GM19455 (cell line): ENCODE data around the gene EPHA6.
"Not testable (repeated sequence)": the region's sequence is repeated elsewhere in the genome, so short reads cannot be mapped to it uniquely, and the experiment has no call there.

Source experiments
- ATAC-seq: cut with Tn5 transposase; IDR thresholded peaks from one replicate; pipeline ENCODE4 v1.9.1; 2021; ENCODE audit not compliant: unreplicated experiment

EPHA6 gene

DNA sequence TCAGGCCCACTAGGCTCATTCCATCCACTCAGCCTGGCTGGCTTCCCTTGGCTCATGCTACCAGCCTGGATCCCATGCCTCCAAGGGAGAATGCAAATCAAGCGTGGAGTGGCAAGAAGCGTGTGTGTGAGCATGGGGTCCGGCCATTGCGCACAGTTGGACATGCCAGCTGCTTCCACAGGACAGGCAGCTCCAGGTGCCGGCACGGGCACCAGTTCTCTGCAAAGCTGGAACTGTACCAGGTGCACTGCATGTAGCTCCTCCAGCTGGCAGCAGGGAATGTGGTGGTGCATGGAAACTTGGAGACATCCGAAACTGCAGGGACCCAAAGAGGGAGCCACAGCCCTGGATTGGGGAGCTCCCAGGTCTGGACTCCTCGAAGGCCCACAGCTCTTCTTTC lies 449.8 kb downstream of the EPHA6 start:
- ATAC-seq = no peak

DNA sequence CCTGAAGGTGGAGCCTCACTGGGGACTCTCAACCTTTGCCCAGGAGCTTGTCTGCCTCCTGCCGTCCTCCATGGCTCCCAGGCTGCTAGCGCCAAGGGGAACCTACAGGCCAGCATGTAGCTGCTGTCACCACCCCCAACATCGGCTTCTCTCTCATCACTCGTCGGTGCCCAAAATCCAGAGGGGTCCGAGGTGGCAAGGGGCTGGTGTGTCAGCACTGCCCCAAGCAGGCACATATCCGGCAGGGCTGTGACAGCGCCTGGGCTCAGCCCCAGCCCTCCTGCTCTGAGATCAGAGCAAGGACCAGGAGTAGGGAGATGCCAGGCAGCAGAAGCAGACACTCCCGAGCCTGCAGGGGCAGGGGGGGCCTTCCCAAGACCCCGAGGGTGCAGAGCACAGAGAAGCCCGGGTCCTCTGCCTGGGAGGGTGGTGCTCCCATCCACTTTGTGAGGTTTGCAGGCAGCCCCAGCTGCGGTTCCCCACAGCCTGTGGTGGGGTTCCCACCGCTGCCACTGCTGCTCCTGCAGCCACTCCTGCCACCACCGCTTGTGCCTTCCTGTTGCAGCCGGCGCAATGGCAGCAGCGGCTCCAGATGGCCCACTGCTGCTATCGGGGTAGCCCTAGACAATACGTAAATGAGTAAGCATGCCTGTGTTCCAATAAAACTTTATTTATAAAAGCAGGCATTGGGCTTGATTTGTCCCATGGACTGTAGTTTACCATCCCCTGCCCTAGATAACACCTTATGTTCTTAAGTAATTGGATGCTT lies 451.0 kb downstream of the EPHA6 start:
- ATAC-seq = no peak

DNA sequence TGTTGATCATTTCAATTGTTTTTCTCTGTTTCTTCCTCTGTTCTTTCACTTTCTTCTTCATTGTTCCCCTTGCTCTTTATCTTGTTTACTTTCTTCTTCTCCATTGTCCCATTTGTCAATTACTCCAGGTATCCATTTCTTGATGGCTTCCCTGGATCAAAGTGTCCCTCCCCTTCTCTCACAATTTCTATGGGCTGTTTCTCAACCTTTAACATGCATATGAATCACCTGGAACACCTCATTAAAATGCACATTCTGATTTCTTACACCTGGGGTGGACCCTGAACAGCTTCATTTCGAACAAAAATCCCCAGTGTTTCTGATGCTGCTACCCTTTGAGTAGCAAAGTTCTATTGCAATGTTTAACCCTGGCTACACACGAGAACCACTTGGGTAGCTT lies 454.8 kb downstream of the EPHA6 start:
- no peak for ATAC-seq

DNA sequence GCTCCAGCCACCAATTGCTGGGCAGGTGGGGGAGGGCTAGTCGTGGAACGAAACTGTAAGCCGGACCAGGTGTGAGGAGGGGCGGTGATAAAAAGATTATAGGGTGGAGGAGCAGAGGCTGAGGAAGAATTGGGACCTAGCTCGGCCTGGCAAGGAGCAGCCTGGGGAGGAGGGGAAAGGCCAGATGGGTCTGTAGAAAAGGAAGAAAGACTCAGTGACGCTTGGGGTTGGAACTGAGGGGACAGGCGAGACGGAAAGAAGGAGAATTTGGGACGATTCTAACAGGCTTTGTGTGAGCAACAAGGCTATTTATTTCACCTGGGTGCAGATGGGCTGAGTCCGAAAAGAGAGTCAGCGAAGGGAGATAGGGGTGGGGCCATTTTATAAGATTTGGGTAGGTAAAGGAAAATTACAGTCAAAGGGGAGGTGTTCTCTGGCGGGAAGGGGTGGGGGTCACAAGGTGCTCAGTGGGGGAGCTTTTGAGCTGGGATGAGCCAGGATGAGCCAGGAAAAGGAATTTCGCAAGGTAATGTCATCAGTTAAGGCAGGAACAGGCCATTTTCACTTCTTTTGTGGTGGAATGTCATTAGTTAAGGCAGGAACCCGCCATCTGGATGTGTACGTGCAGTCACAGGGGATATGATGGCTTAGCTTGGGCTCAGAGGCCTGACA lies 462.6 kb downstream of the EPHA6 start:
- not testable (repeated sequence) for ATAC-seq

DNA sequence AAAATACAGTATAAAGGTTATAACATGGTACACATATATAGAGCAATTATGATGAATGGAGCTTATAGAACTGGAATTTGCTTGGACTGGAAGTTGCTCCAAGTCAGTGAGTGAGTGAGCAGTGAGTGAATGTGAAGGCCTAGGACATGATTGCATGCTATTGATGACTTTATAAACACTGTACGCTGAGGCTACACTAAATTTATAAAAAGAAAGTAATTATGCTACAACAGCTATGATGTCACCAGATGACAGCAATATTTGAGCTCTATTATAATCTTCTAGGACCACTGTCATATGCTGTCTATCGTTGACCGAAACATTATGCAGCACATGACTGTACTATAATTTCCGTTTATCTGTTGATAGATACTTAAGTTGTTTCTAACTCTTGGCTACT lies 463.3 kb downstream of the EPHA6 start:
- no peak for ATAC-seq

DNA sequence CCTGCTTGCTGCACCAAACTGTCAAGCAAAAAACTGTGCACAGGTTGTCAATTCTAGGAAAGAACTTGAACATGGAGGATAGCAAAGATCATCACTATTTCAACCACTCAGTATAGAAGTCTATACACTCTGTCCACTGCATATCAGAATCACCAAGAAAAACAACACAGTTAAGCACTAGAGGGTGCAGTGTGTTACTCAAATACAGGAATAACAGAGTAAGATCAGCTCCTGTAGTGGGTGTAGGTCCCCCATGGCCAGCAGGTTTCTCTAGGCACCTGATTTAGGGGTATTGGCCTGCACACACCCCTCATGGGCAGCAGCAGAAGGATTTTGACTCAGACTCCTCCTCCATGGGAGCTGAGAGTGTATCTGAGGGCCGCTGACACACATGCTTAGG lies 464.1 kb downstream of the EPHA6 start:
- no peak for ATAC-seq

DNA sequence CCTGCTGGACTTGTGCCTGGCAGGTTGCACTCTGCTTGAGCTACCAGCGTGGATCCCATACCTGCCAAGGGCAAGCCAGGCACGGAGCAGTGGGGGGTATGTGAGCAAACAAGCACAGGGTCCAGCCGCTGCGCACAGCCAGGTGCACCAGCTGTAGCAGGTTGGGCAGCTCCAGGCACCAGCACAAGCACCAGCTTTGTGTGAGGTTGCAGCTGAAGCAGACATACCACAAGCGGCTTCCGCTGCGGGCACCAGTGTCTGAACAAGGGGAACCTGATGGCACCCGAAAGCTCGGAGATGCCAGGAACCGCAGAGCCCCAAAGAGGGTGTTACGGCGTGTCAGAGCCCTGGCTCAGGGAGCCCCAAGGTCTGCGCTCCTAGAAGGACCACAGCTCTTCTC lies 477.5 kb downstream of the EPHA6 start:
- no peak for ATAC-seq

DNA sequence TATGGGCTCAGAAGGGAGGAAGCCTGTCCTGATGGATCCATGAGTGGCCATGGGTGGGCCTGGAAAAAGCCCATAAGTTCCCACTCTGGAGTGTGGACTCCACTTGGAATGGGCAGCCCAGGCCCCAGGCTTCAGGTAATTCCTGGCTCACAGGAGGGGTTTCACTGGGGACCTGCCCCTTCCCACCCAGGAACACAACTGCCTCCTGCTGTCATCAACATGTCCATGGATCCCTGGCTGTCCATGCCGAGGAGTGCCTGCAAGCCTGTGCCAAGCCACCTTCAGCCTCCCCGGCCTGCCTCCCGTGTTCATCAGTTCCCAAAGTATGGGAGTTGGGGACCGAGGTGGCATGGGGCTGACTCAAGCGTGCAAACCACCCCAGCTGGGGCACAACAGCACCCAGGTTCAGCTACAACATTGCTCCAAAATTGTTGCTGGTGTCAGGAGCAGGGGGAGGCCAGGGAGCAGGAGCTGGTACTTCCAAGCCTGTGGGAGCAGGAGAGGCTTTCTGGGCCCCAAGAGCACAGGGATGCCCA lies 479.3 kb downstream of the EPHA6 start:
- ATAC-seq = no peak

DNA sequence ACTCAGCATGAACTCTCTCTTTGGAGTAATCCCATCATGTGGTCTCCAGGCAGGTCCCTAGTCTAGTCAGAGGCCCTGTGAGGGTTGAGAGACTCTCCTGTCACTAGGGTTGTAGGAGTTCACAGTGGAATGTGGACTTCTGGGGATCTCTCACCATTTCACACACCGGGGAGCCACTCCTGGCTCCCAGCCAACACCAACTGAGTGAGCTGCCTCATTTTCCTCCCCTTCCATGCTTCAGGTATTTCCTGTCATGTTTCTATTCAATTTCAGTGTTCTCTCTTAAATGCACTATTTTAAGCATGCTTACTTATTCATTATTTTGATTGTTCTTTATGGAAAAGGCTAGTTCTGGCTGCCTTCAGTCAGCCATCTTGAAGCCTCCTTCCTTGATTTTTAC lies 482.6 kb downstream of the EPHA6 start:
- ATAC-seq = no peak

DNA sequence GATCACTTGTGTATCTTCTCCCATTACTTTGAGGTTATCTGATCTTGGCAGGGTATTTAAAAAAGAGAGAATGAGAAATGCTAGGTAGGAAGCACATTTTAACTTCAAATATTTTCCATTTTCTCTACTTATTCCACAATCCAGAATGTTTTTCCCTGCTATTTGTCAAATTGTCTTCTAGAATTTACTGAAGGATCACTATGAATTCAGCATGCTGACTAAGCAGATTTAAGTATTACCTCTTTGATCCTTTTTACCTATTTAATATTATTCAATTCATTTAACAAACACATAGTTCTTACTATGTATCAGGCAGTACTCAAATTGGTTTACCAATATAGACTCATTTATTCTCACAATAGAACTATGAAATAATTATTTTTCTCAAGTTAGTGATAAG lies 486.7 kb downstream of the EPHA6 start:
- ATAC-seq = no peak

DNA sequence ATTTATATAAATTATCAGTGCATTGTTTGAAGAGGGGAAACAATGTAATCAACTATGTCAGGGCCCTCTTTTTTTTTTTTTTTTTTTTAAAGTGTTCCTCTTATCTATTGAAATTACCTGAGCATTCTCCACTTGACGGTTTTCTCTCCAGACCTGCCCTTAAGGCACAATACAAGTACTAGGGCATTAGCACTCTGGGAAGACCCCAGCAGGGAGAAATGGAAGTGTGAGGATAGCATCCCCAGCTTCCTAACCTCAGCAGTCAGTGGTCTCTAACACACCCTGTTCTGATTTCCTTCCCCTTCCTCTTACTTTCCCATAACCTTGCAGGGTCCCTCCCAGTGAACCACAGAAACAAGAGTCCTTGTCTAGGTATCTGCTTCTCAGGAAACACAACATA lies 491.8 kb downstream of the EPHA6 start:
- no peak for ATAC-seq

DNA sequence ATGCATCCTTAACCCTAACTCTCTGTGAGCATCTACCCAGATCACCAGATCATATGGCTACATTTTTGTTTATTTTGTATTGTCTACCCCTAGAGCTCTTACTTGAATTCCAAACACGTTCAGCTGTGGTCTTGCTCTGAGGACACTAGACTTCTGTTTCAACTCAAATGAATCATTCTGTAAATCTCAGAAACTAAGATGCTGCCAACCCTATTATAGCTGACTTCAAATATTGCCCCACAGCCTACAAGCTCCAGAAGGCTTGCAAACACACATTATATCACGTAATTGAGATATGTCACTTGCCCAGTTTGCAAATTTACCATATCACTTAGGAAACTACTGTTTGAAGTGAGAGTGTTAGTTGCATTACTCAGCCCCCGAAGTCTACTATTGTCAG lies 524.0 kb downstream of the EPHA6 start:
- ATAC-seq = no peak

DNA sequence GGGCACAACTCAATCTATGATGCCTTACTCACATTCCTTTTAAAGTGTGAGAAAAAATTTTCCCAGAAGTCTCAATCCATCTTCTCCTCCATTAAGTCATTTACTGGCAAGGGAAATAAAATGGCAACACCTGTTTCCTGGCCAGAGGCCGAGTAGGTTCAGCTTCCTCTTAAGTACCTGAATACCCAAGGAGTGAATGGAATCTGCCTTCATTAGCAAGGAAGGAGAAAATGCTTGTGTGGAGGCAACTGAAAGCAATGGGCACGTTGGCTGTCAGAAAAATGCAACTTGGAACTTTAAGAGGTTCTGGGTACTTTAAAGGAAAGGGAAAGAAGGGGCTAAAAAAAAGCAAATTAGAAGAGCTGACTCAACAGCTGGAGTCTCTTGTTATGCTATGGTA lies 526.5 kb downstream of the EPHA6 start:
- no peak for ATAC-seq

DNA sequence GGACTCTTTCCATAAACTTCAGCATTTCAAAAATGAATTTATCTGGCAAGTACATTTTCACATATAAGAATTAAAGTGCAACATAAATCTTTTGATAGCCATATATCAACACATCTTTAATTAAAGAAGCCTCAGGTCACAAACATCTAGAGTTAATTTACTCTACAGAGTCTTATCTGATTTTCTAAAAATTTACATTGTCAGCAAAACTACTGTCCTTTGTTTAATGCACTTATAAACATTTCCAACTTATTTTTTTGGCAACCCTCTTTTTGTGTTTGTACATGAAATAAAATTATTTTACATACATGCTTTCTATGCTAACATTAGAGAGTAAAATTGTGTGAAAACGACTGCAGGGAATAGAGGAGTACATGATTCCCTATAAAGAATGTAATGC lies 533.4 kb downstream of the EPHA6 start:
- no peak for ATAC-seq

DNA sequence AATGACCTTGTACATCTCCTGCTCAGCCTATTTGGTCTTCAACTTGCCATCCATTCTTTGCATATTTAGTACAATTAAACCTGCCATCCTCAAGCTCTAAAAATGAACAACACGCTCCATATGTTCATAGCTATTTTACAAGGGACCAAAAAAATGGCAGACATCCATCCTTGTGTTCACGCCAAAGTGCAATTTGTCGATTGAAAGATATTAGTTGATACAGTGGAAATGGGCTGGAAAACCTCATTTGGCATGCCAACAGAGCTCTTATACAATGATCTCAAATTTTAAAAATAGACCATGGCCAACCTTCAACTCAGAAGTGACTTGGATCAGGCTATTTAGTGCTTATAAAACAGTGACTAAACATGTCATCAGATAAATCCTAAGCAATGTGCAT lies 536.6 kb downstream of the EPHA6 start:
- ATAC-seq = no peak

DNA sequence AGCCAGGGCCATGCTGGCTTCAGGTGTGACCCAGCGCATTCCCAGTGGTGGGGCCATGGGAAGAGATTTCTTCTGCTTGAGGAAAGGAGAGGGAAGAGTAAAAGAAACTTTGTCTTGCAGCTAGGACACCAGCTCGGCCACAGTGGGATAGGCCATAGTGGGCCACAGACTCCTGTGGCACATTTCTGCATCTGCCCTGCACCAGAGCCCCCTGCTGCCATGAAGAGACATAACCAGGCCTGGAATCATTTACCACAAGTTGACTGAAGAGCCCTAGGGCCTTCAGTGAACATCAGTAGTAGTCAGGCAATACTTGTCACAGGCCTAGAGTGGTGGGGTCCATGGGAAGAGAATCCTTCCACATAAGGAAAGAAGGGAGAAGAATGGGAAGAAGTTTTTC lies 538.8 kb downstream of the EPHA6 start:
- no peak for ATAC-seq

DNA sequence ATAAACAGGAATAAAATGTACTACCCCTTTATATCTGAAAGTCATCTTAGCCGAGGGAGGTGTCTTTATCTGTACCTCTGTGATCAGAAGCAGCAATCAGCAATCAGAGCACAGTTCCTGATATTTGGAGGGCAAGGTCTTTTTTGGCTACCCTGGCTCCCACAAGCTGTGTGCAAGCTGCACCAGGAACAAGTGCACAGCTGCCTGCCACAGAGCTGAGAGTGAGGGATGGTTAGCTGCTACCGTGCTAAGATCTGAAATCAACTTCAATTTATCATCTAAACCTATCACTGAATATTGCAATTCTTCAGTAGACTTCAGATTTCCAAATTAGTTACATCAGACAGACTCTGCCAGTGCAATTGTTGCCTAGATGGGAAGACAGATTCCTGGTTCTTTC lies 545.6 kb downstream of the EPHA6 start:
- no peak for ATAC-seq

DNA sequence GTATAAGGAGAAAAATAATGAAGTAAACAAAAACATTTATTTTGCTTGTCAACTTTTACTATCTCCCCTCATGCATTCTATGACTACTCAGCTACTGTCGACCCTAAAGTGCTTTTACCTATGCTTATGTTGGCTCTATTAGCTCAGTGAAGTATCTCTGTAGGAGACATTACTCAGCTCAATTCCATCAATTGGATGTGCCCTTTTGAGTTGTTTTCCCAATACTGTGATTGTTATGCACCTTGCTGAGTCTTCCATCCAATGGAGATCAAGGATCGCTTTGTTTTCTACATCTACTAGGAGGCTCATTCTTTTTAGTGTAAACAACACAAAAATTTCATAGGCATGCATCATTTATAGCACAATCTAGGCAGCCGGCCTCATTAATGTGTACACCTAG lies 546.4 kb downstream of the EPHA6 start:
- ATAC-seq = no peak

DNA sequence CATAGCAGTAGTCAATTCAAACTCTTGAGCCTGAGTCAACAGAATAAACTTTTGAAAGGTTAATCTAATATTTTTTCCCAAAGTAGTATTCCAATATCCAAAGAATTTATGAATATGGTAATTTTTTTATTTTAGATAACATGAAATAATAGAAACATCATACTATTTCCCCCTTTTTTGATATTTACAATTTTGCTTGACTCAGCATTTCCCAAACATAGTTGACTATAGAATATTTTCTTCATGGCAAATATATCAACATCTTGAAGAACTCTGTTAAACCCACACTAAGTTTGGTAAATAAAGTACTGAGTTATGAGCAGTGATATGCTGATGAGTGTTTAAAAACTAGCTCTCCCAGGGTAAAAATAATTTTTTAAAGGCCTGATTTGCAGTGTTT lies 570.2 kb downstream of the EPHA6 start:
- no peak for ATAC-seq

DNA sequence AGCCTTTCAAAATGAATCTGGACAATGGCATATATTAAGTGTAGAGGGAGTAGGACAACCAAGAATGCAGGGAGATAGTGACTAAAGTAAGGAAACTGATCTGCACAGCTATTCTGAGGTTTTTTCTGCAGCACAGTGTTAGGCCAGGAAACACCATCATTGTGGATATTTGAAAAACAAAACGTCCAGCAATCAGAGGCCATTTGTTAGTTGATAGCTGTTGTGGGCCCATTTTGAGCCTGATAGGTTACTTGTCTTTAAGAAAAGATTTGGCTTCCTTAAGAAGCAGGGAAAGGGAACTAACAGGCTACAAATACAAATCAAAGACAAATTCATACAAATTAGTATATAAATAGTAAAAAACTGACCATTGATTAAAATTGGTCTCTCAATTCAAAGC lies 574.4 kb downstream of the EPHA6 start:
- no peak for ATAC-seq

DNA sequence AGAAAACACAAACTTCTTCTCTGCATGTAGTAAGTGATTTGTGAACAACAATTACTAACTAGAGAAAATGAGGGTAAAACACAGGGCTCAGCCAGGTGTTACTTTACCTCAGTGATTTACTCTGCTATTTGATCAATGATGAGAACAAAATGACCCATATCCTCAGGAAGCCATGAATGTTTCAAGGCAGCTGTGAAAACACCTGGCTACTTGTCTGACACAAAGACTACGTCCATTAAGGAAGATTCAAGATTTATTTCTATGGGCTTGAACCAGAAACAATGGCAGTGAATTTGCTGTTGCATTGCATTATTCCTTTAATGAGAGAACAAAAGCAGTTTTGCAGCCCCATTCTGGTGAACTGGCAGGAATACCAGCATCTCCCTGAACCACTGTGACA lies 575.5 kb downstream of the EPHA6 start:
- no peak for ATAC-seq

DNA sequence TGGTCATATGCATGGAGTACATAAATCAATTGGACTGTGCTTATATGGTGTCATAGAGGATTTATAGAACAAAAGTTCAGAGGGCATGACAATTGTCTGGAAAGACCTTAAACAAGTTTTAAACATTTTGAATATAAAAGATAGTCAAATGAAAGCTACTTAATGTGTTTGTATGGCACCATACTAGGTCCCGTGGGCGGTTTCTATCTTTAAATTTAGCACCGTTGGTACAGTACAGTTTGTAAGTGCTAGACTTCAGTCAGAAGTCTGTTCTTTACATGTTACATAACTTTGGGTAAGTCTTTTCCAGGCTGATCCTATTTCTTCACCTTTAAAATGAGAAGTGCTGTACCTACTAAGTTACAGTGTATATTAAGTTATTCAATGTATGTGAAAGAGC lies 576.8 kb downstream of the EPHA6 start:
- no peak for ATAC-seq

DNA sequence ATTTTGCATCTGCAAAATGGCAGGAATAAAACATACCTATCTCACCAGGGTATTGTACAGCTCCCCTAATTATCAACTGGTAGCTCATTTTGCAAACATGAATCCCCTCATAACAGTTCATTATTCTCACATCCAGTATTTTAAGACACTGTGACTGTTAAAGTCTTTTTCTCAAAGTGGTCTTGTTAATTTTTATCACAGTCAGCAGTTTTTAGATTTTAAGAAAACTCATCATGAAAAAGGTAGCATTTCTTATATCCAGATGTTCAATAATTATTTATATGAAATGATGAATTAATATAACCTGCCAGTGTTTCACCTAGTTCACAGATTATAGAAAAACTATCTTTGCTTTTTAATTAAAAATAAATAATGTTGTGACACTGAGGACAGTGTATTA lies 595.2 kb downstream of the EPHA6 start:
- no peak for ATAC-seq
